Measurements from ENCODE around the gene SCN5A. TPM values are rescaled to one million over a fixed set of nuclear protein-coding genes. Genes with fewer than 3 reads are reported as not detected.

Gene SCN5A
- total RNA-seq, 1 donor from 2014 or later = 0.25 TPM

- Mint-ChIP-seq H3K36me3 (ENCODE audit: low read depth) (no peaks in the 10 kb centered on the region), H3K4me1 (ENCODE audit: low read depth) (no peaks in the 10 kb centered on the region), H3K4me3 (ENCODE audit: unreplicated experiment) (no peak overlapping the region), H3K27ac (ENCODE audit: unreplicated experiment) (no peak overlapping the region), H3K27me3 (ENCODE audit: low read depth) (peaks cover 4% of the 10 kb centered on the region), H3K9me3 (ENCODE audit: low read depth) (no peaks in the 10 kb centered on the region)
- DNase-seq (ENCODE audit: low spot score) = no peak
- TF ChIP-seq CTCF (IDR thresholded peaks at IDR 0.05) = no peak
These were observed 40.3 kb upstream of the SCN5A start for GRCh38 chr3:38689774-38690173.

DNA sequence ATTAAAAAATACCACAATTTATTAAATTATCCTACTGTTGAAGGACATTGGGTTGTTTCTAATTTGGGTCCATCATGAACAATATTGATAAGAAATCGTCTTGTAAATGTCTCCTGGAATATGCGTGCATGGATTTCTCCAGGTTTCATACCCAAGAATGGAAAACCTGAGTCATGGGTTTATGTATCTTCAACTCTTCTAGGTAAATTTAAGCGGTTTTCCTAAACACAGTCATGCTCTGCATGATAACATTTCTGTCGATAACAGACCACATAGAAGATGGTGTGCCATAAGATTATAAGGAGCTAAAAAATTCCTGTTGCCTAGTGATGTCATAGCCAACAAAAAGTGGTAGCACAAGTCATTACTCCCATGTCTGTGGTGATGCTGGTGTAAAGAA lies 39.9 kb upstream of the SCN5A start:
- no peak overlapping the region for H3K27ac Mint-ChIP-seq (ENCODE audit: unreplicated experiment)
- no peak overlapping the region for H3K4me3 Mint-ChIP-seq (ENCODE audit: unreplicated experiment)
- no peaks in the 10 kb centered on the region for H3K9me3 Mint-ChIP-seq (ENCODE audit: low read depth)
- no peaks in the 10 kb centered on the region for H3K4me1 Mint-ChIP-seq (ENCODE audit: low read depth)
- no peak for DNase-seq (ENCODE audit: low spot score)
- peaks cover 4% of the 10 kb centered on the region for H3K27me3 Mint-ChIP-seq (ENCODE audit: low read depth)
- H3K36me3 Mint-ChIP-seq (ENCODE audit: low read depth) = no peaks in the 10 kb centered on the region
- no peak for TF ChIP-seq CTCF (IDR thresholded peaks at IDR 0.05)

DNA sequence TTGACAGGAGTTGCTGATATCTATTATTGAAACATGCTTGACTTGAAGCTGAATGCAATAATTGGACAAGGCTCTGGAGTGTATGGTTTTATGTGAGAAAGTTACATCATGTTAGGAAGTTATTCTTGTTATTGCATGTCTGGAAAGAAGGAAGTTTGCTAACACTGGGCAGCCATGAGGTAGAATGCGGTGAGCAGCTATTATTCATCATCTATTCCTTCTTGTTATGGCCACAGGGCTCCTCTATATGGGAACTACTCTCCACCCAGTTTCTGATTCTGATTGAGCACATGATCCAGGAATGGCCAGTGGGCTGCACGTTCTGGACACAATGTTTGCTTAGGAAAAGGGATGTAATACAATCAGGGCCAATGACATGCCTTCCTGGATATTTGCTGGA lies 37.8 kb upstream of the SCN5A start:
- Mint-ChIP-seq H3K9me3 (ENCODE audit: low read depth) (no peaks in the 10 kb centered on the region), H3K4me3 (ENCODE audit: unreplicated experiment) (no peak overlapping the region), H3K4me1 (ENCODE audit: low read depth) (no peaks in the 10 kb centered on the region), H3K36me3 (ENCODE audit: low read depth) (no peaks in the 10 kb centered on the region), H3K27ac (ENCODE audit: unreplicated experiment) (no peak overlapping the region), H3K27me3 (ENCODE audit: low read depth) (peaks cover 4% of the 10 kb centered on the region)
- no peak for TF ChIP-seq CTCF (IDR thresholded peaks at IDR 0.05)
- no peak for DNase-seq (ENCODE audit: low spot score)

DNA sequence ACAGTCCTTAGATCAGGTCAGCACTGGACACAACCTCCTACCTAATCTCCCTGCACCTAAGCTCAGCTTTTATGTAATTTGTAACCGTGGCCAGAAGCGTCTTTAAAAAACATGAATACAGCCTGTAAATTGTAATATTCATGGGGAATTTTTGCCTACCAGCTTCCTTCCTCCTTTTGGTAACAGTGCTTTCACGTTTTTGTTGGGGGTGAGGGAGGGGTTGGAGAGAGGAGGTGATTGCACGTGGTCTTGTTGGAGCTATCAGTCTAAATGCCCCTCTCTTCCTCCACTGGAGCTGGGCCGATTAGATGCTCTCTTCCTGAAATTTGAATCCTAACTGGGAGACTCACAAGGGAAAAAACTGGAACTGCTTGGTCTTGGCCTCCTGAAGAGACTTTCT lies 35.1 kb upstream of the SCN5A start:
- no peak for DNase-seq (ENCODE audit: low spot score)
- no peak overlapping the region for H3K4me3 Mint-ChIP-seq (ENCODE audit: unreplicated experiment)
- no peaks in the 10 kb centered on the region for H3K4me1 Mint-ChIP-seq (ENCODE audit: low read depth)
- H3K27me3 Mint-ChIP-seq (ENCODE audit: low read depth) = peaks cover 12% of the 10 kb centered on the region
- TF ChIP-seq CTCF (IDR thresholded peaks at IDR 0.05) = no peak
- H3K9me3 Mint-ChIP-seq (ENCODE audit: low read depth) = no peaks in the 10 kb centered on the region
- no peak overlapping the region for H3K27ac Mint-ChIP-seq (ENCODE audit: unreplicated experiment)
- no peaks in the 10 kb centered on the region for H3K36me3 Mint-ChIP-seq (ENCODE audit: low read depth)

GRCh38 chr3:38669668-38670067 lies 20.2 kb upstream of the SCN5A start:
- DNase-seq (ENCODE audit: low spot score) = no peak
- Mint-ChIP-seq H3K27me3 (ENCODE audit: low read depth) (peaks cover 23% of the 10 kb centered on the region), H3K4me3 (ENCODE audit: unreplicated experiment) (no peak overlapping the region), H3K4me1 (ENCODE audit: low read depth) (no peaks in the 10 kb centered on the region), H3K27ac (ENCODE audit: unreplicated experiment) (no peak overlapping the region), H3K9me3 (ENCODE audit: low read depth) (no peaks in the 10 kb centered on the region), H3K36me3 (ENCODE audit: low read depth) (no peaks in the 10 kb centered on the region)
- no peak for TF ChIP-seq CTCF (IDR thresholded peaks at IDR 0.05)

Measured in chondrocyte (in vitro differentiated cells).